ENCODE results near the gene OR10W1. TPM values are rescaled to one million over a fixed set of nuclear protein-coding genes. Genes with fewer than 3 reads are reported as not detected.

OR10W1 gene
- total RNA-seq, 4 donors from 2014 or later, result not detected

GRCh38 chr11:58285483-58286040 lies 17.5 kb upstream of the OR10W1 start:
- no peaks in the 10 kb centered on the region for H3K4me1 ChIP-seq
- H3K9me3 ChIP-seq, result peaks cover 0 to 4% (median 0%) of the 10 kb centered on the region in 4 donors
- no peak overlapping the region for H3K4me3 ChIP-seq
- no peaks in the 10 kb centered on the region for H3K36me3 ChIP-seq
- DNase-seq, result peak in 1 of 3 donors; percentile 44
- no peak for TF ChIP-seq CTCF (IDR thresholded peaks at IDR 0.05)
- no peak for TF ChIP-seq POLR2A (IDR thresholded peaks at IDR 0.05)
- H3K27me3 ChIP-seq, result no peaks in the 10 kb centered on the region
- H3K27ac ChIP-seq, result no peak overlapping the region

- Histone ChIP-seq H3K27ac (no peak overlapping the region), H3K4me3 (no peak overlapping the region), H3K9me3 (no peaks in the 10 kb centered on the region), H3K27me3 (no peaks in the 10 kb centered on the region), H3K36me3 (no peaks in the 10 kb centered on the region), H3K4me1 (peaks cover 0 to 3% (median 0%) of the 10 kb centered on the region in 4 donors)
- DNase-seq, result no peak
- TF ChIP-seq CTCF (IDR thresholded peaks at IDR 0.05) (no peak), POLR2A (IDR thresholded peaks at IDR 0.05) (no peak)
Measured at GRCh38 chr11:58276151-58276550, 8.1 kb upstream of the OR10W1 start.

GRCh38 chr11:58275002-58275401 lies 6.9 kb upstream of the OR10W1 start:
- H3K9me3 ChIP-seq, result no peaks in the 10 kb centered on the region
- peaks cover 0 to 3% (median 0%) of the 10 kb centered on the region in 4 donors for H3K4me1 ChIP-seq
- no peak overlapping the region for H3K4me3 ChIP-seq
- H3K27ac ChIP-seq, result no peak overlapping the region
- no peaks in the 10 kb centered on the region for H3K36me3 ChIP-seq
- no peak for DNase-seq
- H3K27me3 ChIP-seq, result no peaks in the 10 kb centered on the region
- no peak for TF ChIP-seq POLR2A (IDR thresholded peaks at IDR 0.05)
- TF ChIP-seq CTCF (IDR thresholded peaks at IDR 0.05), result no peak

- TF ChIP-seq CTCF (IDR thresholded peaks at IDR 0.05) (no peak), POLR2A (IDR thresholded peaks at IDR 0.05) (no peak)
- DNase-seq, result no peak
- H3K4me3 ChIP-seq, result no peak overlapping the region
- H3K4me1 ChIP-seq, result no peaks in the 10 kb centered on the region
- no peaks in the 10 kb centered on the region for H3K9me3 ChIP-seq
- no peak overlapping the region for H3K27ac ChIP-seq
- no peaks in the 10 kb centered on the region for H3K36me3 ChIP-seq
- H3K27me3 ChIP-seq, result no peaks in the 10 kb centered on the region
Measured at GRCh38 chr11:58259983-58260382, 8.1 kb downstream of the OR10W1 start.

GRCh38 chr11:58254936-58255335 lies 13.1 kb downstream of the OR10W1 start:
- Histone ChIP-seq H3K4me1 (no peaks in the 10 kb centered on the region), H3K9me3 (no peaks in the 10 kb centered on the region), H3K27me3 (no peaks in the 10 kb centered on the region), H3K4me3 (no peak overlapping the region), H3K36me3 (no peaks in the 10 kb centered on the region), H3K27ac (no peak overlapping the region)
- DNase-seq, result no peak
- TF ChIP-seq POLR2A (IDR thresholded peaks at IDR 0.05) (no peak), CTCF (IDR thresholded peaks at IDR 0.05) (no peak)

DNA sequence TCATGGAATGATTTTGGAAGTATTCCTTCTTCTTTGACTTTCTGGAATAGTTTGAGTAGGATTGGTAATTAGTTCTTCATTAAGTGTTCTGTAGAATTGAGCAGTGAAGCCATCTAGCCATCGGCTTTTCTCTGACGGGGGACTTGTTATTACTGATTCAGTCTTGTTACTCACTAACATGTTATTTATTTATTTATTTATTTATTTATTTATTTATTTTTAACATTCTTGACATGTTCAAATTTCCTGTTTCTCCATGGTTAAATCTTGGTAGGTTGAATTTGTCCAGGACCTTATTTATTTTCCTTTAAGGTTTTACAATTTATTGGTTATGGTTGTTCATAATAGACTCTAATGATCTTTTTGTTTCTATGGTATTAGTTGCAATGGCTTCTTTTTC lies 24.1 kb downstream of the OR10W1 start:
- Histone ChIP-seq H3K9me3 (no peaks in the 10 kb centered on the region), H3K36me3 (no peaks in the 10 kb centered on the region), H3K27me3 (no peaks in the 10 kb centered on the region), H3K4me3 (no peak overlapping the region), H3K4me1 (no peaks in the 10 kb centered on the region), H3K27ac (no peak overlapping the region)
- no peak for TF ChIP-seq CTCF (IDR thresholded peaks at IDR 0.05)
- no peak for TF ChIP-seq POLR2A (IDR thresholded peaks at IDR 0.05)
- no peak for DNase-seq

Data from Peyer's patch (tissue), 4 donors.